Mucosa of rectum (tissue), 2 donors: Measurements from ENCODE around the gene SMARCB1.

Experiments used
- H3K27ac ChIP-seq, 2 donors: one replicate each; pipeline ENCODE4 v1.7.0; 2013; ENCODE audit warnings: inconsistent platforms in 2 of 2, low read depth in 2 of 2, low read length in 2 of 2
- H3K27me3 ChIP-seq, 2 donors: one replicate each; pipeline ENCODE4 v1.7.0; 2013; ENCODE audit warnings: low read length in 2 of 2; ENCODE audit not compliant: control insufficient read depth in 2 of 2, insufficient read depth in 2 of 2
- H3K36me3 ChIP-seq, 2 donors: one replicate each; pipeline ENCODE4 v1.7.0; 2013; ENCODE audit warnings: low read length in 2 of 2; ENCODE audit not compliant: control insufficient read depth in 2 of 2, insufficient read depth in 2 of 2
- H3K4me1 ChIP-seq, 2 donors: one replicate each; pipeline ENCODE4 v1.7.0; 2013; ENCODE audit warnings: low read length in 2 of 2, mild to moderate bottlenecking in 1 of 2; ENCODE audit not compliant: control insufficient read depth in 2 of 2, insufficient read depth in 2 of 2
- H3K4me3 ChIP-seq, 2 donors: one replicate each; pipeline ENCODE4 v1.7.0; 2013; ENCODE audit warnings: low read length in 2 of 2
- H3K9ac ChIP-seq, 2 donors: one replicate each; pipeline ENCODE4 v1.7.0; 2013; ENCODE audit warnings: low read length in 2 of 2, low read depth in 1 of 2, mild to moderate bottlenecking in 1 of 2
- H3K9me3 ChIP-seq, 2 donors: one replicate each; pipeline ENCODE4 v1.7.0; 2013; ENCODE audit warnings: low read length in 2 of 2; ENCODE audit not compliant: control insufficient read depth in 2 of 2
- donor health status: healthy.
- donor health status: Normal muscosa, but diverticular disease.

Gene SMARCB1

GRCh38 chr22:23779731-23780130 lies 7.0 kb upstream of the SMARCB1 start:
- Histone ChIP-seq H3K9ac (no peak overlapping the region), H3K36me3 (no peaks in the 10 kb centered on the region), H3K9me3 (no peaks in the 10 kb centered on the region), H3K4me1 (peaks cover 12 to 15% of the 10 kb centered on the region in 2 donors), H3K27ac (no peak overlapping the region), H3K27me3 (no peaks in the 10 kb centered on the region), H3K4me3 (no peak overlapping the region)

GRCh38 chr22:23780146-23780748 lies 6.5 kb upstream of the SMARCB1 start:
- H3K9ac ChIP-seq, result no peak overlapping the region
- H3K27me3 ChIP-seq, result no peaks in the 10 kb centered on the region
- no peaks in the 10 kb centered on the region for H3K9me3 ChIP-seq
- H3K36me3 ChIP-seq, result no peaks in the 10 kb centered on the region
- peaks cover 10 to 13% of the 10 kb centered on the region in 2 donors for H3K4me1 ChIP-seq
- no peak overlapping the region for H3K27ac ChIP-seq
- no peak overlapping the region for H3K4me3 ChIP-seq

GRCh38 chr22:23781065-23781464 lies 5.7 kb upstream of the SMARCB1 start:
- H3K4me3 ChIP-seq, result no peak overlapping the region
- H3K4me1 ChIP-seq, result peaks cover 11 to 13% of the 10 kb centered on the region in 2 donors
- H3K9ac ChIP-seq, result no peak overlapping the region
- H3K9me3 ChIP-seq, result no peaks in the 10 kb centered on the region
- no peak overlapping the region for H3K27ac ChIP-seq
- H3K36me3 ChIP-seq, result no peaks in the 10 kb centered on the region
- no peaks in the 10 kb centered on the region for H3K27me3 ChIP-seq

GRCh38 chr22:23781511-23782183 lies 5.1 kb upstream of the SMARCB1 start:
- peaks cover 16 to 19% of the 10 kb centered on the region in 2 donors for H3K4me1 ChIP-seq
- no peaks in the 10 kb centered on the region for H3K9me3 ChIP-seq
- no peak overlapping the region for H3K9ac ChIP-seq
- no peak overlapping the region for H3K4me3 ChIP-seq
- no peaks in the 10 kb centered on the region for H3K36me3 ChIP-seq
- no peak overlapping the region for H3K27ac ChIP-seq
- no peaks in the 10 kb centered on the region for H3K27me3 ChIP-seq

GRCh38 chr22:23782252-23782651 lies 4.5 kb upstream of the SMARCB1 start:
- Histone ChIP-seq H3K4me1 (peaks cover 17 to 19% of the 10 kb centered on the region in 2 donors), H3K4me3 (no peak overlapping the region), H3K9me3 (no peaks in the 10 kb centered on the region), H3K9ac (no peak overlapping the region), H3K27me3 (no peaks in the 10 kb centered on the region), H3K36me3 (no peaks in the 10 kb centered on the region), H3K27ac (no peak overlapping the region)

DNA sequence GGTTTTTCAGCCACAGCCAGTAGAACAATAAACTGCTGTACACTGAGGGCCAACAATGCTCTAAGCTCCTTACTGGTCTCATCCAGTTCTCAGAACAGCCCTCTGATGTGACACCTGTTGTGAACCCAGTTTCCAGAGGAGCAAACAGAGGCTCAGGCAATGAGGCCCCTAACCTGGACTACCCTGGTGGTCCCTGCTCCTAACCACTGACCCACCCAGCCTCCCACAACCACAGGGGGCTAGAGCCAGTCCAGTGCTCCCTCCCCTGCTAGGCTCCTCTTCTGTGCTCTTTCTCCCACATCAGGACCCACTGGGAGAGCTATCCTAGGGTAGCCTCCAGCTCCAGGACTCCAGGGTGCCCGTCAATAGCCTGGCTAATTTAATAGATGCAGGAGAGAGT lies 4.1 kb upstream of the SMARCB1 start:
- Histone ChIP-seq H3K27ac (no peak overlapping the region), H3K9me3 (no peaks in the 10 kb centered on the region), H3K27me3 (no peaks in the 10 kb centered on the region), H3K4me1 (peaks cover 17 to 23% of the 10 kb centered on the region in 2 donors), H3K9ac (no peak overlapping the region), H3K36me3 (no peaks in the 10 kb centered on the region), H3K4me3 (no peak overlapping the region)

DNA sequence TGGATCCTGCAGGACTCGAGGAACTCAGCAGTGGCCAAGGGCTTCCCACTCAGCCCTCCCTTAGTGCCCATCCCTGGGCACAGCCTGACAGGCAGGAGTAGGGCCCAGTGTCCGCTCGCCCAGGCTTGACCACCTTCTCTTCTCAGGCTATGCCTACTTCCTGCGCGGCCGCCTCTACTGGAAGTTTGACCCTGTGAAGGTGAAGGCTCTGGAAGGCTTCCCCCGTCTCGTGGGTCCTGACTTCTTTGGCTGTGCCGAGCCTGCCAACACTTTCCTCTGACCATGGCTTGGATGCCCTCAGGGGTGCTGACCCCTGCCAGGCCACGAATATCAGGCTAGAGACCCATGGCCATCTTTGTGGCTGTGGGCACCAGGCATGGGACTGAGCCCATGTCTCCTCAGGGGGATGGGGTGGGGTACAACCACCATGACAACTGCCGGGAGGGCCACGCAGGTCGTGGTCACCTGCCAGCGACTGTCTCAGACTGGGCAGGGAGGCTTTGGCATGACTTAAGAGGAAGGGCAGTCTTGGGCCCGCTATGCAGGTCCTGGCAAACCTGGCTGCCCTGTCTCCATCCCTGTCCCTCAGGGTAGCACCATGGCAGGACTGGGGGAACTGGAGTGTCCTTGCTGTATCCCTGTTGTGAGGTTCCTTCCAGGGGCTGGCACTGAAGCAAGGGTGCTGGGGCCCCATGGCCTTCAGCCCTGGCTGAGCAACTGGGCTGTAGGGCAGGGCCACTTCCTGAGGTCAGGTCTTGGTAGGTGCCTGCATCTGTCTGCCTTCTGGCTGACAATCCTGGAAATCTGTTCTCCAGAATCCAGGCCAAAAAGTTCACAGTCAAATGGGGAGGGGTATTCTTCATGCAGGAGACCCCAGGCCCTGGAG lies 3.3 kb upstream of the SMARCB1 start:
- H3K27me3 ChIP-seq, result no peaks in the 10 kb centered on the region
- no peaks in the 10 kb centered on the region for H3K36me3 ChIP-seq
- H3K27ac ChIP-seq, result no peak overlapping the region
- peak overlapping the region in 1 of 2 donors; percentile 34 for H3K9ac ChIP-seq
- no peaks in the 10 kb centered on the region for H3K9me3 ChIP-seq
- H3K4me3 ChIP-seq, result no peak overlapping the region
- H3K4me1 ChIP-seq, result peaks cover 17 to 28% of the 10 kb centered on the region in 2 donors

DNA sequence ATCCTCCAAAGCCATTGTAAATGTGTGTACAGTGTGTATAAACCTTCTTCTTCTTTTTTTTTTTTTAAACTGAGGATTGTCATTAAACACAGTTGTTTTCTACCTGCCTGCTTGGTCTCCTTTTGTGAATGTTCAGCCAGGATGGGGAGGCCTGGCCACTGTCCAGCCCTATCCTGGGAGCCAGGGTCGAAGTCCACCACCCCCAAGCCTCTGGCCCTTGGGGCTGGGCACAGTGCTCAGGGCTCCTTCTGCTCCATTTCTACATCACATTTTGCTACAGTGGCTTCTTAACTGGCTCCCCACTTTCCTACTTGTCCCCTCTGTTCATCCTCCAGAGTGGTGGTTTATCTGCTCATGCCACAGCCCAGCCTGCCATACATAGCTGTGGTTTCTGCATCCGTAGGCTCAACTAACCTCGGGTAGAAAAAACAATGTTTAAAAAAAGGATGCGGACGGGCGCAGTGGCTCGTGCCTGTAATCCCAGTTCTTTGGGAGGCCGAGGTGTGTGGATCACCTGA lies 2.5 kb upstream of the SMARCB1 start:
- Histone ChIP-seq H3K9me3 (no peaks in the 10 kb centered on the region), H3K4me1 (peaks cover 17 to 28% of the 10 kb centered on the region in 2 donors), H3K4me3 (no peak overlapping the region), H3K27me3 (no peaks in the 10 kb centered on the region), H3K9ac (peak overlapping the region in 1 of 2 donors; percentile 34), H3K27ac (no peak overlapping the region), H3K36me3 (no peaks in the 10 kb centered on the region)

DNA sequence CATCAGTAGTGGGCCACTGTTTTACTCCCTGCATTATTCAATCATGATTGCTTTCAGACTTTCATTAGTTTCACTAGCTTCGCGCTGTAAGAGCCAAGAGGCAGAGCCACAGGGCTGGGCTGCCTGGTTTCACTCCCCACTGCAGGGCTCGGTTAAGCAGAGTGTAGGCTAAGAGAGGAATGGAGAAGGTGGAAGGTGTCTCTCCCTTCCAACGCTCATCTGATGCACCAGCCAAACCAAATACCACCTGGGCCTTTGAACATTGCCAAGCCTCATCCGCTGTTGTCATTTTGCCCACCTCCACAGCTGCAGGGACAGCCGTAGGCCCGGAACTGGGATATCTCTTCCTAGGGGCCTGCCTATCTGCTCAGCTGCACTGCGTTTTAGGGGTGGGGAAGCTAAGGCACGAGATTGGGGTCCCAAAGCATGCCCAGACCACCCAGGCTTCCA lies 480 bp upstream of the SMARCB1 start:
- peak overlapping the region; percentile 99 for H3K27ac ChIP-seq
- peak overlapping the region; percentile 91 to 92 for H3K4me3 ChIP-seq
- peaks cover 0 to 4% of the 10 kb centered on the region in 2 donors for H3K36me3 ChIP-seq
- no peaks in the 10 kb centered on the region for H3K27me3 ChIP-seq
- peaks cover 17 to 28% of the 10 kb centered on the region in 2 donors for H3K4me1 ChIP-seq
- H3K9me3 ChIP-seq, result no peaks in the 10 kb centered on the region
- peak overlapping the region; percentile 71 to 97 for H3K9ac ChIP-seq

DNA sequence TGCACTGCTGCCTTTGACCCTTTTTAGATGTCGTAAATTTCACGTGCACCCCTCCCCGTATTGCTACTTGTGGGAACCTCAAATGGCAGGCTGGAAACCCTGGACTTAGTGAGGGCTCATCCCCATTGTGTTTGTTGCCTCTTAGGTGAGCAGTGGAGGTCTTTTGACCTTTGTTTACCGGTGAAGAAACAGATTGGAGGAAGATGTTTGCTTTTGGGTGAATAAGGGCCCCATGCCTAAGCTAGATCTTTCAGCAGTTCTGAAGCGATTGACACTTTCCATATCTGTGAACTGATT lies 782 bp downstream of the SMARCB1 start:
- peak overlapping the region; percentile 71 to 97 for H3K9ac ChIP-seq

More for the DNA sequence above, 782 bp downstream of the SMARCB1 start:
- Histone ChIP-seq H3K27ac (peak overlapping the region; percentile 99), H3K4me3 (peak overlapping the region; percentile 91 to 92), H3K27me3 (no peaks in the 10 kb centered on the region), H3K36me3 (peaks cover 10 to 16% of the 10 kb centered on the region in 2 donors), H3K4me1 (peaks cover 21 to 33% of the 10 kb centered on the region in 2 donors), H3K9me3 (no peaks in the 10 kb centered on the region)
